Keratinocyte (primary cell): ENCODE results near the gene AP5Z1. TPM values are rescaled to one million over a fixed set of nuclear protein-coding genes. Genes with fewer than 3 reads are reported as not detected.

Source experiments
- DNase-seq: peaks from one replicate; pipeline ENCODE4 v3.0.0-alpha.2; 2011; ENCODE audit warnings: low read depth, missing footprints, low spot score
- FAIRE-seq: peaks from 2 replicates; lab custom pipeline; 2011; peaks lifted over from hg19 to GRCh38; lab: Jason Lieb, UNC
- H2AFZ ChIP-seq: 2 replicates; pipeline ENCODE4 v1.6.0; 2012; ENCODE audit warnings: low read length, control low read depth, inconsistent platforms; ENCODE audit not compliant: control insufficient read depth
- H3K27ac ChIP-seq: 2 replicates; pipeline ENCODE4 v1.5.1; 2011; ENCODE audit warnings: low read length; ENCODE audit not compliant: control insufficient read depth, insufficient read depth
- H3K27me3 ChIP-seq: 3 replicates; pipeline ENCODE4 v1.6.0; 2011; ENCODE audit warnings: low read length; ENCODE audit not compliant: control insufficient read depth, insufficient read depth; ENCODE audit errors: extremely low read depth
- H3K36me3 ChIP-seq, 2 experiments: 2 replicates in 1 of 2; 3 replicates in 1 of 2; pipeline ENCODE4 v1.5.1; 2011; ENCODE audit warnings: low read length in 2 of 2, mild to moderate bottlenecking in 1 of 2; ENCODE audit not compliant: control insufficient read depth in 2 of 2, insufficient read depth in 2 of 2; ENCODE audit errors: extremely low read depth in 1 of 2
- H3K4me1 ChIP-seq: 3 replicates; pipeline ENCODE4 v1.5.1; 2011; ENCODE audit warnings: low read length; ENCODE audit not compliant: control insufficient read depth, insufficient read depth; ENCODE audit errors: extremely low read depth
- H3K4me2 ChIP-seq: 3 replicates; pipeline ENCODE4 v1.6.0; 2011; ENCODE audit warnings: low read depth, low read length; ENCODE audit not compliant: control insufficient read depth, insufficient read depth; ENCODE audit errors: extremely low read depth
- H3K4me3 ChIP-seq, 3 experiments: fragments of 200-600 bp in 1 of 3; sonication (generic) in 1 of 3; 2 replicates in 2 of 3; 3 replicates in 1 of 3; pipeline ENCODE4 v1.5.1; 2011 to 2016; ENCODE audit warnings: low read length in 3 of 3, mild to moderate bottlenecking in 3 of 3, control low read depth in 2 of 3, inconsistent platforms in 1 of 3, low read depth in 1 of 3, mixed read lengths in 1 of 3, mixed run types in 1 of 3, moderate library complexity in 1 of 3; ENCODE audit not compliant: control insufficient read depth in 2 of 3, insufficient read depth in 2 of 3; ENCODE audit errors: extremely low read depth in 1 of 3
- H3K79me2 ChIP-seq: 2 replicates; pipeline ENCODE4 v1.6.0; 2012; ENCODE audit warnings: low read length; ENCODE audit not compliant: control insufficient read depth, insufficient read depth
- H3K9ac ChIP-seq: 3 replicates; pipeline ENCODE4 v1.6.0; 2011; ENCODE audit warnings: low read length; ENCODE audit not compliant: control insufficient read depth, insufficient read depth; ENCODE audit errors: extremely low read depth
- H3K9me1 ChIP-seq: 3 replicates; pipeline ENCODE4 v1.6.0; 2011; ENCODE audit warnings: low read length; ENCODE audit not compliant: control insufficient read depth, insufficient read depth; ENCODE audit errors: extremely low read depth
- H3K9me3 ChIP-seq: 2 replicates; pipeline ENCODE4 v1.5.1; 2012; ENCODE audit warnings: low read depth, low read length; ENCODE audit not compliant: control insufficient read depth
- H4K20me1 ChIP-seq: 3 replicates; pipeline ENCODE4 v1.6.0; 2011; ENCODE audit warnings: low read length; ENCODE audit not compliant: control insufficient read depth, insufficient read depth; ENCODE audit errors: extremely low read depth
- CTCF ChIP-seq, 3 experiments: IDR thresholded peaks in 1 of 3; conservative IDR thresholded peaks in 1 of 3; optimal IDR thresholded peaks in 1 of 3; 2 replicates in 2 of 3; 3 replicates in 1 of 3; pipeline versions ENCODE3 to v1.5.1; 2011; ENCODE audit warnings: low read length in 3 of 3, mild to moderate bottlenecking in 3 of 3, moderate library complexity in 2 of 3, control low read depth in 1 of 3, inconsistent platforms in 1 of 3; ENCODE audit not compliant: insufficient read depth in 2 of 3; ENCODE audit errors: extremely low read depth in 1 of 3
- EZH2 ChIP-seq: IDR thresholded peaks from one replicate; pipeline ENCODE4 v1.6.1; 2012; ENCODE audit warnings: inconsistent platforms, mild to moderate bottlenecking, low read length, moderate library complexity
- dilution Hi-C: fragments of 300-500 bp; cut with MboI; formaldehyde crosslinking; loops from one replicate; pipeline ENCODE4 v1.7.0; 2020; ENCODE audit warnings: low sequenced_read_pairs; ENCODE audit not compliant: extremely low pct_ligation_motif_present
- polyA plus RNA-seq, 5 experiments: library from polyadenylated mRNA; depleted of rRNA in 3 of 5; stranded (reverse) in 3 of 5; stranded (forward) in 1 of 5; unstranded in 1 of 5; fragments of >200 nt; gene quantifications; 1 replicate in 1 of 5; 2 replicates in 3 of 5; 3 replicates in 1 of 5; pipeline versions ENCODE4 v1.2.1 to v1.2.3, GENCODE V29; 2011 to 2012; ENCODE audit warnings: missing spikeins in 2 of 5, low read depth in 1 of 5, low replicate concordance in 1 of 5

Gene AP5Z1
- polyA plus RNA-seq, 1 donor (not counting 4 experiments of a cell fraction or from before 2014, with no cell fraction given), result 12.6 TPM

DNA sequence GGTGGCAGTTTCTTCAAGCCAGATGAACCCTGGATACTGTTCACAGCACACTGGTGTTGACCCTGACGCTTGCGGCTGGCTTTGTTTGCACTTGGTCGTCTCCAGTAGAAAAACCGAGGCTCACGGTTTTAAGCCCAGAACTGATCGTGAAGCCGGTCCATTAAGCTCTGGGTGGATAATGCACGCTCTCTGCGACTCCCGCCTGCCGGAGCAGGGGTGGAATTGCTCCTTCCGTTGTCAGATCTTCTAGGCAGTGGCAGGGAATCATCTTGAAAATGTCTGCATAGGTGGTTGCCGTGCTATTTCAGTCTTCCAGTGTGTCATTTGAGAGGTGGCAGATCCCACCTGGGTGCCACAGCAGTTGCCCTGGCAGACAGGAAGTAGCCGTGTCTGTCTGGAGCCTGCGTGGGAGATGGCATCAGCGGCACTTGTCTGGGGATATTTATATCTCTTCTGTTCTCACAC, 35.9 kb upstream of the AP5Z1 start:
- H3K4me1 ChIP-seq, result peaks cover 12% of the 10 kb centered on the region
- peaks cover 8% of the 10 kb centered on the region for H4K20me1 ChIP-seq
- H3K27ac ChIP-seq, result no peak overlapping the region
- H3K36me3 ChIP-seq, result peaks cover 10 to 16% of the 10 kb centered on the region in 2 experiments
- H3K9ac ChIP-seq, result no peak overlapping the region
- no peak for TF ChIP-seq CTCF (optimal IDR thresholded peaks at IDR 0.05 in 1 of 3, IDR thresholded peaks at IDR 0.05 in 1 of 3, conservative IDR thresholded peaks at IDR 0.05 in 1 of 3; ENCODE audit: extremely low read depth in 1 of 3, insufficient read depth in 2 of 3, low read length in 3 of 3)
- no peak for TF ChIP-seq EZH2
- peaks cover 50% of the 10 kb centered on the region for H3K79me2 ChIP-seq
- dilution Hi-C loops, result no loop called here
- H3K27me3 ChIP-seq, result no peaks in the 10 kb centered on the region
- no peak overlapping the region for H2AFZ ChIP-seq
- no peaks in the 10 kb centered on the region for H3K9me3 ChIP-seq
- H3K9me1 ChIP-seq, result no peaks in the 10 kb centered on the region
- H3K4me3 ChIP-seq, result no peak overlapping the region
- FAIRE-seq (no peak), DNase-seq (no peak)
- no peak overlapping the region for H3K4me2 ChIP-seq

- no peak for TF ChIP-seq CTCF (optimal IDR thresholded peaks at IDR 0.05 in 1 of 3, IDR thresholded peaks at IDR 0.05 in 1 of 3, conservative IDR thresholded peaks at IDR 0.05 in 1 of 3; ENCODE audit: extremely low read depth in 1 of 3, insufficient read depth in 2 of 3, low read length in 3 of 3)
- peaks cover 19% of the 10 kb centered on the region for H3K4me1 ChIP-seq
- dilution Hi-C loops, result no loop called here
- no peak for DNase-seq
- peaks cover 6 to 13% of the 10 kb centered on the region in 2 experiments for H3K36me3 ChIP-seq
- H3K27me3 ChIP-seq, result no peaks in the 10 kb centered on the region
- H3K4me3 ChIP-seq, result no peak overlapping the region
- peaks cover 4% of the 10 kb centered on the region for H4K20me1 ChIP-seq
- no peak overlapping the region for H3K4me2 ChIP-seq
- H3K9me3 ChIP-seq, result no peaks in the 10 kb centered on the region
- H3K9me1 ChIP-seq, result no peaks in the 10 kb centered on the region
- peaks cover 40% of the 10 kb centered on the region for H3K79me2 ChIP-seq
- no peak overlapping the region for H2AFZ ChIP-seq
- H3K9ac ChIP-seq, result no peak overlapping the region
- H3K27ac ChIP-seq, result no peak overlapping the region
- no peak for FAIRE-seq
Measured at GRCh38 chr7:4740796-4741195, 34.6 kb upstream of the AP5Z1 start.
